DMS153 (cell line): Measurements from ENCODE around the gene PEX6.
"Not testable (repeated sequence)": the region's sequence is repeated elsewhere in the genome, so short reads cannot be mapped to it uniquely, and the experiment has no call there.

ENCODE experiments used
- DNase-seq: peaks from one replicate; lab custom pipeline; 2025; lab: John Stamatoyannopoulos, UW

Gene PEX6

DNA sequence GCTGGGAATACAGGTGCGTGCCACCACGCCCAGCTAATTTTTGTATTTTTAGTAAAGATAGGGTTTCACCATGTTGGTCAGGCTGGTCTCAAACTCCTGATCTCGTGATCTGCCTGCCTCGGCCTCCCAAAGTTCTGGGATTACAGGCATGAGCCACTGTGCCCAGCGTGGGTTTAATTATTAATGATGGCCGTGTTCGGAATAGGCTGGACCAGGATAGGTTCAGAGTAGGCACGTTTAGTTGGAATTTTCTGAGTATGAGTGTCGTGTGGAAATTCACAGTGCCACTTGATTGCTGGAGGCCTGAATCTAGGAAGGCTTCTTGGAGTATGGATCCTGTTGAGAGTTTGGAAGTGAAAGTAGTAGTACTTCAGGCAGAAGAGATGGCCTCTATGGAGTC, 19.2 kb upstream of the PEX6 start:
- DNase-seq: not testable (repeated sequence)

DNA sequence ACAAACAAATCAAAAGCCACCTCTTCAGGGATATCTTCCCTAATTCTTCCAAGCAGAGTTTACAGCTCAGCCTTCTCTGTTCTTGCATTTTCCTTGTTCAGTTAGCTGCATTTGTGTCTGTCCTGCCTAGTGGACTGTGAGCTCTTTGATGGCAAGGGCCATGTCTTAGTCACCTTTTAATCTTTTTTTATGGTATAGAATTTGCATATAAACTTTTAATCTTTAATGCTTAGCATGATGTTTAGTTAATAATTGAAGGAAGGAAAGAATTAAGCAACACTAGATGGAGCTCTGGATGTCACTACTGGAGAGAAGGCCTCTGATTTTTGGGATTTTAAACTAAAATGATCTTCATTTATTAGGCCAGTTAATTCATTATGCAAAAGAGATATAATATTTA, 17.5 kb upstream of the PEX6 start:
- DNase-seq: no peak

DNA sequence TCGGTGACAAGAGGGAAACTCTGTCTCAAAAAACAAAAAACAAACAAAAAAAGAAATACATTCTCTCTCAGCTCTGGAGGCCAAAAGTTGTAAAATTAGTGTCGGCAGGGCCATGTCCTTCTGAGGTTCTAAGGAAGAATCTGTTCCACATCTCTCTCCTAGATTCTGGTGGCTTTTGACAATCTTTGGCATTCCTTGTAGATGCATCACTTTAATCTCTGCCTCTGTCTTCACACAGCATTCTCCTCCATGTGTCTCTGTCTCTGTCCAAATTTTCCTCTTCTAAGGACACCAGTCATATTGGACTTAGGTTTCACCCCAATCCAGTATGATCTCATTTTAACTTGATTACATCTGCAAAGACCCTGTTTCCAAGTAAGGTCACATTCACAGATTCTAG, 14.5 kb upstream of the PEX6 start:
- no peak for DNase-seq

DNA sequence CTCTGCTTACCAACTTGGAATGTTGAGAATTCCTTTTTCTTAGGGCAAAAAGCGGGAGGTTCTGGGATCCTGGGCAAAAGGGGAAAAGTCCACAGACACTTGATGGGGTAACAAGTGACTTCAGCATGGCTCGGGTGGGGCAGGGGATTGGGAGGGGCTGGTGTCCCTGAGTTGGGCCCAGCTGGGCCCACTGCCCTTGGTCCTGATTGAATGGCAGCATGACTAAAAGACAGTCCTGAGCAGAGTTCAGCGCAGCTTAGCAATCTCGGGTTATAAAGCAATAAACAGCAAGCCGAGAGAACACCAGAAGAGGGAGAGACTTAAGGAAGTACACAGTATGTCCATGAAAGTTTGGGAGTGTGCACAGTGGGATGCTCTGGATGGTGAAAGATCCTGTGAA, 10.9 kb upstream of the PEX6 start:
- DNase-seq: no peak

DNA sequence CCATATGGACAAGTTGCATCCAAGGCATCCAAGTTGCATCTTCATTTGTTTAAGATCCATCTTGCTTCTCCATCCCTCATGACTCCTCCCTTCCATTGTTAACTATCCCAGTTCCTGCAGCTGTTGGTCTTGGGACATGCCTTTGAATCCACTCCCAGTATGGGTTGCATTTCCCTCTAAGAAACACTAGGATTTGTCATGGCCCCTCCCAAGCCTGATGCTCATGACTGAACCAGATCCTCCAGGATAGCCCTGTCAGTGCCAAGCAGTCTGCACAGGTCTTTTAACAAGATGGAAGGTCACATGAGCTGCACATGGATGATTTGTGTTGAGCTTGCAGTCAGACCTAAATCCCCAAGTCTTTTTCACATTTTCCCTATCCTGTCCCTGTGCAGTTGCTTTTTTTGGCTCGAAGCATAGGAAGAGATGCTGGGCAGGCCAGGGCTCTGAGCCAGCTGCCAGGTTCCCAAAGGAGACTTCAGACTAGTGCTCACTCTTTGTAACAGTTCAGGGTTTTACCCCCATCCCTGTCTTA, 9.6 kb upstream of the PEX6 start:
- no peak for DNase-seq

DNA sequence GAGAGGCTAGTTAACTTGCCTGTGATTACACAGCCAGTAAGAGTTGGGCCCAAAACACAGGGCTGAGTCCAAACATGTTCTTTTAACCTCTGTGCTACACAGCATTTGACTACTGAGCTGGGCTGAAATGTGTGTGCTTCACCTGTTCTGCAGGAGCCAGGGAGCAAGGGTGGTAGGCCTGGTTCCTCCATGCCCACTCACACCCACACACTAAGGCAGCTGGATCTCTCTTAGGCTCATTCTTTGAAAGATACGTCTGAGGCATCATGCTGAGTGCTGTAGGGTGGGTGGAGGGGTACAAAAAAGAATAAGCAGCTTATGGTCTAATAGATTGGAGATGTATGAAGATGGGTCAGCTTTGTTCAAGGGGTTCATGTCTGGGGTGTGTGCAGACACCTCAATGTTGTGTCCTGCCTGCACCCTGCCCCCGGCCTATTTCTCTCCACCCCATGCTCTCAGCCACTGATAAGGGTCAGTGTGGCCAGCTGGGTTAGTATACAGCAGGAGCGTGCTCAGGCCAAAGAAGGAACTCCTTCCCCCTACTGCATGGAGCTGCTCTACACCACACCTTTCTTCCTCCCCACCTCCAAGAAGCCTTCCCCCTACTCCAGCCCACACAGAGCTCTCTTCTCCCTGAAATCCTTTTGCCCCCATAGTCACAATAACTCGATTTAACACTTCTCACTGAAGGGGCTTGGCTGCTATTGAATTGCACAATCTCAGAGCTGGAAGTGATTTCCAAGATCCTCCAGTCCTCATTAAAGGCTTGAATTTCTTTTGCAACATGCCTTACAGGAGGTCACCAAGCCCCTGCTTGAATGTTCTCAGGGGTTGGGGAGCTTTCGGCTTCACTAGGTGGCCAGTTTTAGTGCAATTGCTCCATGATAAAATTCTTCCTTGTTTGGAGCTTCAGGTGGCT, 8.8 kb upstream of the PEX6 start:
- DNase-seq: no peak

DNA sequence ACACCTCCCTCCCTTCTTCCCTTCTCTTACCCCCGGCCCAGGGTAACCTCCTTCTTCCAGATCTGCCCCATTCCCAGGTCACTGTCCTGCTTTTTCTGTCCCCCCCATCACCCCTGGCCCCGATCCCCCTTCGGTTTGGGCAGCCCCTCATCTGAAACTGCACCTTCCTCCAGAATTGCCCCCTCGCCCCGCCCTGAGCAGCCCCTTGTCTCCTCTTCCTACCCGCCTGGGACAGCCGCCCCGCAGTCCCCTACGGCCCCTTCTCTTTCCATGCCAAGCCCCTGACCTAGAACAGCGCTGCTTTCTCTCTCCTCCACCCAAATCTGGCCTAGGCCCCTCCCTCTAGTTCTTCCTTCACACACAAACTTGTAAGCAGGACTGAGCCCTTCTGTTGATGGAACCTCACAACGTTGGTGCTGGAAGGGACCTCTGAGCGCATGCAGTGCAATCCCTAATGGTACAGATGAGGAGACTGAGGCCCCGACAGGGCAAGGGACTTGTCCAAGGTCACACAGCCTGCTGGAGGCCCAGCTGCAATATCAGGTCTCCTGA, 6.0 kb upstream of the PEX6 start:
- no peak for DNase-seq

DNA sequence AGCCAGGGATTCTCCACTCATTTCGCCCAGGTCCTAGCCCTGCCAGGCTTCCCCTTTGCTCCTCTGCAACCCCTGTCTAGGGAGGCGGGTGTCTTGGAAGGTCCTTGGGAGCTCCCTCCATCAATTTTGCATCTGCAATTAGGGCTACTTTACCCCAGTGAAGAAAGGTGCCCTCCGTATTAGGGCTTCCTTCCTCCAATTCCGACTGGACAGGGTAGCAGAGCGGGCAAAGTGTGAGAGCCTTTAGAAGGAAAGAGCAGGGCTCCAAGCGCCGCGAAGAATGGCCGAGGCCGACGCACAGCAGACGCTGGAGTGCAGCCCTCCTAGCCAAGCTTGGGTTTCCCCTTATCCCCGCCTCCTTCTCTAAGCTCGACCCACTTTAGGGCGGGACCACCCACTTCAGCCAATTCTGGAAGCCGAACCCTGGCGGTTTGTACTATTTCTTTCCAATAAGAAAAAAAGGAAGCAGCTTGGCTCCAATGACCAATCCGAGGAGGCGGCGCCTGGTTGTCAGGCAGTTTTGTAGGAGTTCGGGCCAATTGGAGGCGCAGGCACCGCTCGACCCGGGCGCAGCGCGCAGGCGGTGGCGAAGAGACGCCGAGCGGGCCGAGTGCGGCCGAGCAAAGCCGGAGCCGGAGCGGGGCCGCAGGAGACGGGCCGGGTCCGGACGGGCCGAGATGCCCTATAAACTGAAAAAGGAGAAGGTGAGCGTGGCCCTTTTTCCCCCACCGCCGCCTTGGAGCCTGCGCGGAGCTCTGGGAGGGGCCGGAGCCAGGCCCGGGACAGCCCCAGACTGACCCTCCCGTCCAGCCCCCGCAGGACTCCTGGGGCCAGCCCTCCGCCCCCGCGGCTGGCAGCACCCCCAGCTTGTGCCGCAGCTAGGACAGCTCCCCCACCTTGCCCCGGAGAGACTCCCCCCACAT, 5.3 kb upstream of the PEX6 start, which contains the start of gene PPP2R5D:
Gene PPP2R5D, plus strand, starts transcription at position 570 of the 923 bp plus-strand sequence. Its CDS starts 108 bp downstream, at position 678.
- DNase-seq: peak; percentile 99

DNA sequence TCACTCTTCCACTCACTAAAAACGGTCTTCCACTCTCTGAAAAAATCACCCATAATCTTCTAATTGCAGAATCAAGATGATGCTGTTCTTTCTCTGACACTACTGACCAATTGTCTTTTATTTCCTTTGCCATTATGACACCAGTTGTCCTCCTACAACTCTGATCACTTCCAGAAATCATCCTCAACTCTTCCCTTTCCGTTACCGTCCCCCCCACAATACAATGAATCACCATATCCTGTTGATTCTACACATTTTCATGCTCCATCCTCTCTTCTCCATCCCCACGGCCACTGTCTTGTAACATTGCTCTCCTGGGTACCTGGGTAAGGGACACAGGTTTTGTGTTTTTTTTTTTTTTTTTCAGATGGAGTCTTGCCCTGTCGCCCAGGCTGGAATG, 2.9 kb upstream of the PEX6 start:
- DNase-seq: no peak

DNA sequence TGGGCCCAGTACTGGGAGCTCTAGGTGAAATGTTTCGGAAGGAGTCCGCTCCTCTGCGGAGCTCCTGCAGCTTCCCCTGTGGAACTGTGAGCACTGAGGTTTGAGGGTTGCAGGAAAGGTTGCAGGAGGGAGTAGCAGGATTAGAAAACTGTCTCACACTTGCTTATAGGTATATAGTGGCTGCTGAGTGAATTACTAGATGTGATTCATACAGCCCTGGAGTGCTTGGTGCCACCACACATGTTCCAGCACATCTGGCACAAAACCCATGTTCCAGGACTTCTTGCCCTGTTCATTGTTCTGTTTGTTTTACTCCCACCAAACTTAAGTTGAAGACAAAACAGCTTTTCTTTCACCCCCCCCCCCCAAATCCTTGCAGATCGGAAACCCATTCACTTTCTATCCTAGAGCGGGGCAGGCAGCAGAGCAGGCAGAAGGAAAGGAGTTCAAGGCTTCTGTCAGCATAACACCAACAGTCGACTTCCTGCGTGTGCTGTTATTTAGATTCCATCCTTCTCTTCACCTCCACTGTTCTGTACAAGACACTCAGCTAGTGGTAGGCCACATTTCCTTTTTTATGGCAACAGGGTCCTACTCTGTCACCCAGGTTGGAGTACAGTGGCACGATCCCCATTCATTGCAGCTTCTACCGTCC, 669 bp upstream of the PEX6 start:
- no peak for DNase-seq

DNA sequence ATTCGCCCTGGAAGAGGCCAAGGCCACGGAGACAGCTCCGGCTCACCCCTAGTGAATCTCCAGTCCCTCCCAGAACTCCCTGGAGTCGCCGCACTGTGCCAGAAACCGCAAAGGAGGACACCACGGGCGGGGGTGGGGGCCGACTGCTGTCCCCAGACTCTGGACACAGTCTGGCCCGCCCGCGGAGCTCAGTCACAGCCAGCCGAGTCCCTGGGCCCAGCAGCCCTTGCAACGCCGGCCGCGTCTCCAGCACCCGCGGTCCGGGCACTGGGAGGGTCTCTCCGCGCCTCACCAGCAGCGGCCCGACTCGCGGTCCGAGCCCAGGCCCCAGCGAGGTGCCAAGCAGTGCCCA, 518 bp downstream of the PEX6 start:
- DNase-seq: no peak

DNA sequence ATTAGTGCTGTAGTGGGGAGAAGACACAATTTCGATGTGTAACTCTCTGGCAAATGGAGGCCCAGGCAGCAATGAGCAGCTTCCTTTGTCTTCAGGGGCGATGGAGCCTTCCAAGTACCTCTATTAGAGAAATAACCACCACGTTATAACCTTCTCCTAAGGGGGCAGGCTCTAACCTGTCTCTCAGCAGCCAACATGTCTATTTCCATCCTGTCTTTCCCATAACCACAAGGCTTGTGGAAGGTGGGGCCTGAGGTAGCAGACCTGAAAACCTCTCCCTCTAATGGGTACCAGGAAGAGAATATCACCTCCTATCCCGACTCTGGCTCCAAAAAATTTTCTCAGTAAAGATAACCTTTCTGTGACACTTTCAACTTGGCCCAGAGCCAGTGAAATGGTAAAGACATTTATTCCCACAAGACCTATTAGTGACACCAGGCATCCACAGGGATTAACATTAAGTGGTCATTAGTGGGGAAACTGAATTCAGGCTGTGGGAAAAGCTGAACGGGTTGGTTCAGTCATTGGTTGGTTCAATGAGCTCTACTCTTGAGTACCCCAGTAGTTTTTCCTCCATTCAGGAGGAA, 4.0 kb downstream of the PEX6 start:
- no peak for DNase-seq

DNA sequence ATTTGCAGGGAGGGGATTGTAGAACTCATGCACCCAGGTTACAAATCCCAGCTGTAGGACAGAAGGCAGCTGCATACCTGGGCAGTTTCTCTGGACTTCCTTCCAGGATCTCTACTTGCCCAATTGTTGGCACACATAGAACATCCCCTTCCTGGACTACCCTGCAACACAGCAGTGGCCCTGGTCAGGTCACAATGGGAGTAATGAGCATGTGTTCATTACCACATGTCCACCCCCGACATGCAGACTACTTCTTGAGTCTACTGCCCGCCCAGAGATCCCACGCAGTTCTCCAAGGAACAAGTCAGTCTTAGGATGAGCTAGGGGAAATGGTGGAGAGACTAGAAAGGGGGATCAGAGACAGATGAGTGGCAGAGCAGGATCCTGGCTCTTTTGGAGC, 5.1 kb downstream of the PEX6 start:
- DNase-seq: no peak

DNA sequence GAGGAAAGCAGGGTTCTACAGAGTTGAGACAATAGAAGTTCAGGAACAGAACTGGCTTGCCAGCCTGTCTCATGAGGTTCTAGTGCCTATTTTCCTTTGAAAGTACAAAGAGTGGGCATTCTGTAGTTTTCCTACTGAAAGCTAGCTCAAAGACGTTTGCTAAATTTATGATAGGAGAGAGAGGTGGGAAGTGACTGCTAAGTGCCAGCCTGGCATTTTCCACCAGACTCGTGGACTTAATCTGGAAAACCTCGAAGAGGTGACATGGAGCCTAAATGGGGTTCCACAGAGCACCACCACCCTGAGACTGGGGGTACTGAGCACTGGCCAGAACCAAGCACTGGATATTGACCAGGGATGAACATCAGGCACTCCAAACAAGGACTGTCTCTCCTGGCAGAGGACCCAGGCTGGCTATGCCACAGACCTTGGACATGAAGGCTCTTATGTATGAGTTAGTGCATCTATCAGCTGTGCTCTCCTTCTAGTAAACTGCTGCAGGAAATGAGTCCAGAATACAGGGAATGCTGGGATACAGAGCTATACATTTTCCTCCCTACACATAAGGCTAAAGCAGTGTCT, 7.1 kb downstream of the PEX6 start:
- DNase-seq: no peak

DNA sequence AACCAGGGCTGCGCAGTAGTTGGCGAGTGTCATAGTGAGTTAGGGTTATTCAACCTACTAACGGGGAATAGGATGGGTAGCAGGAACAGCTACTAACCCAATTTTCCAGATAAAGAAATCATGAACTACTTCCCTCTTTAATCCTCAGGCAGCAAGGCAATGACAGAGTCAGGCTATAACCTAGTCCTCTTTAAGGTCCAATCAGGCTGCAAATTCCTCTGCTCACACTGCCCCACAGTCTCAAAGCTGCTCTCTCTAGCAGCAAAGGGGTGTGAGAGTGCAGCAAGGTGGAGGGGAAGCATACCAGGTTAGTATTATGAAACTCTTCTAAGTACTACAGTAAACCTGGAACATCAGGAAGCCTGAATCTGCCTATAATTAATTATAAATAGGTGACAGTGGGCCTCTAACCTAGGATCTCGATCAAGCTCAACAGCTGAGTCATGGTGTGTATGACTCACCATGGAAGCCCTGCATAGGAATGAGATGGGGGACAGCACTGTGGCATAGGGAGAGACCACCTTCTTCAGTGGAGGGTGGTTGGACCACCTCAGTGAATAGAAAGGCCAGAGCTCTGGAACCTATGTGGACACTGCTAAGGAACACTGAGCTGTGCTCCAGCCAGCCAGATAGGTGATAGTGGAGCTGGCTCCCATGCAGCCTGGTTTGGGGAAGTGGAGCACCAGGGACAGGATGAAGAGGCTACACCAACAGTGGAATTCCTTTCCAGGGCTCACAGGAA, 7.9 kb downstream of the PEX6 start:
- DNase-seq: no peak

DNA sequence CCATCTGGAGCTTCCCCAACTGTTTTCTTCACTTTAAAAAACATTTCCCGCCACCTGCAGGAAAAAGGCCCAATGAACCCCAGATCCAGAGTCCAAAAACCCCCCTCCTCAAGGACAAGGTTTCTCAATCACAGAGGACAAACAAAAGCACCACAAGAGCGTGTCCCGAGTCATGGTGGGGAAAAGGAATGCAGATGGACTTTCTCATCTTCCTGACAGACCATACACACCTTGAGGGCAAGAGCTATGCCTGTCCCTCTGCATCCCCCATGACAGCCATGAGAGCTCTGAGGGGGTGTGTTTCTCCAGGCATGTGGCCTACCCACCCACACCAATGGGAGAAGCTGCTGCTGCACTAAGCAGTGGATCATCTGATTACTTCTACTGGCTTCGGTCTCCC, 9.0 kb downstream of the PEX6 start:
- DNase-seq: no peak

DNA sequence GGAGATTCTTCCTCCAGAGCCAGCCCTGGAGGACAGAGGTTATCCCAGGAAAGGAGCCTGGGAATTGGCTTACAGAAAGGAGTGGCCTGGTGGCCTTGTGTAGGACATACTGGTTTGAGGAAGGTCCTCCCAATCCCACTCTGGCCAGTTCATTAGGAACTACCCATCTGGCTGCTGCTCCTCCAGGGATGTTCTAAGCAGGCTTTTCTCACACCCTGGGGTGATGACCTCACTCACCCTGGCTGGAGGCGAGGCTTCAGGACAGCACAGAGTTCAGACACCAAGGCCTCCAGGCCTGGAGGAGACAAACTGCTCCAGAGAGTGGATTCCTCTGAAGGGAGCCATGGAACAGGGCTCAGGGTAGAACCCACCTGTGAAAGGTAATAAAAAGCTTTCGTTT, 9.6 kb downstream of the PEX6 start:
- no peak for DNase-seq

DNA sequence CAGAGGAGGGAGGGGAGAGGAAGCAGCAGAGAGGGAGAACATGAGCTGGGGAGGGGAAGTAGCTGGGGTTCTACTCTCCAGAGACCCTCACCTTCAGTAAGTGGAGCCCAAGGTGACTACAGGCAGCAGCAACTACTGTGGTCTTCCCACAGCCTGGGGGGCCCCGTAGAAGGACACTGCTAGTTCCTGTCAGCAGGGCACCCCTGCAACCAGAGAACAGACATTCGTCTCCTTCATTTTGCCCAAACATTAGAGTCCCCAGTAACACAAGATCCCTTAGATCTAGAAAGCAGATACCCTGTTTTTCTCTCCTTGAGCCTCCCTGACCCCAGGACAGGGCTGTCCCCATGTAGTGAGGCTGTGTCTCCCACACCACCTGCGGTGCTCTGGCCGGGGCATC, 10.2 kb downstream of the PEX6 start:
- DNase-seq: no peak

DNA sequence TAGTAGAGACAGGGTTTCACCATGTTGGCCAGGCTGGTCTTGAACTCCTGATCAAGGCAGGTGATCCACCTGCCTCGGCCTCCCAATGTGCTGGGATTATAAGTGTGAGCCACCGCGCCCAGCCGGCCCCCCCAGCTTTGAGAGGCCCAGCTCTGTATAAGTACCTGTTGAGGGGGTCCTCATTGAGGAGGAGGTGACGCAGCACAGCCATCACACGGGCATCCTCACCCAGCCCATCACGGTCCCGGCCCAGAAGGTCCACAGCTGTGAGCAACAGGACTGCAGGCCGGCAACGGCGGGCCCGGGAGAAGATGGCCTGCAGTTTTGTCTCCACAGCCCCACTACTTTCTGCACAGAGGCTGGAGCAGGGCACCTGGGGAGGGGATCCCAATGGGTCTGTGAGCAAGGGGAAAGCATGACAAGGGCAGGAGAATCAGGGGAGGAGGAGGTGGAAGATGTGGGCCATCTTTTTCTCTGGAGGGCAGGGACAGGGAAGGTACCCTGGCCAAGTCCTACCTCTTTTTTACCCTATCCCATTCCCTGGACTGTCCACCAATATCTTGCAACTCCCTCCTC, 10.8 kb downstream of the PEX6 start:
- no peak for DNase-seq

DNA sequence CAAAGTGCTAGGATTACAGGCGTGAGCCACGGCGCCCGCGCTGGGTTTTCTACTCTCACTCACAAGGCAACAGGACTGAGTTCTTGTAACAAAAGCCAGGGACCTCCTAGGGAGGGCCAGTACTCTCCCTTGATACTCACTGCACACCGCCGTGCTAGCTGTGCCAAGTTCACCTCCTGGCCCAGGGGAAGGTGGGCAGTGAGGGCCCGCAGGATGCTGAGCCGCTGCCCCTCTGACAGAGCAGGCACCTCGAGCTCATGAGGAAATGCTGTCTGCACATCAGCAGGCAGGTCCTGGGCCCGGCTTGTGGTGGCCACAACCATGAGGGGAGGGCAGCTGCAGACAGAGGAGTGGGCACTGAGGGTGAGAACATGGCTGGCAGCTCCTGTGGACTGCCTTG, 11.8 kb downstream of the PEX6 start:
- no peak for DNase-seq
